A549 (cell line): ENCODE results near the gene CAMKK2.

ENCODE experiments used
- EP300 ChIP-seq, 2 experiments: fragments of >200 bp; sonication (Bioruptor Twin); formaldehyde crosslinking; IDR thresholded peaks; 2 replicates in 1 of 2; 3 replicates in 1 of 2; pipeline ENCODE4 v1.6.1; 2016 to 2017
- ESRRA ChIP-seq: fragments of 150-350 bp; IDR thresholded peaks from 2 replicates; pipeline ENCODE4 v1.6.1; 2014; ENCODE audit warnings: mild to moderate bottlenecking, low read length, borderline replicate concordance
- MYC ChIP-seq: IDR thresholded peaks from 2 replicates; pipeline ENCODE4 v1.6.1; 2012; ENCODE audit warnings: mild to moderate bottlenecking, inconsistent platforms, low read length, improper control_type of control experiment, borderline replicate concordance
- PHF8 ChIP-seq: fragments of 200-600 bp; sonication (generic); IDR thresholded peaks from 2 replicates; pipeline ENCODE4 v1.6.1; 2016; ENCODE audit warnings: low read depth, mild to moderate bottlenecking, antibody characterized with exemption, moderate library complexity, borderline replicate concordance
- POLR2A ChIP-seq: IDR thresholded peaks from 2 replicates; pipeline ENCODE4 v1.6.1; 2012; ENCODE audit warnings: mild to moderate bottlenecking, low read length
- RNF2 ChIP-seq: fragments of 200-600 bp; sonication (generic); IDR thresholded peaks from 2 replicates; pipeline ENCODE4 v1.6.1; 2016; ENCODE audit warnings: low read depth, mild to moderate bottlenecking, antibody characterized with exemption, moderate library complexity, borderline replicate concordance
- SMC3 ChIP-seq: fragments of >200 bp; sonication (Bioruptor Twin); formaldehyde crosslinking; IDR thresholded peaks from 3 replicates; pipeline ENCODE4 v1.6.1; 2018; ENCODE audit warnings: inconsistent platforms
- TF ChIP-seq, protein P1 (sequence below): fragments of >200 bp; sonication (Bioruptor Twin); formaldehyde crosslinking; IDR thresholded peaks from 3 replicates; pipeline ENCODE4 v1.5.1; 2016
- TF ChIP-seq, protein P2 (sequence below): fragments of 450-650 bp; IDR thresholded peaks from 2 replicates; pipeline ENCODE4 v1.6.1; 2014; ENCODE audit warnings: antibody characterized with exemption

DNA sequence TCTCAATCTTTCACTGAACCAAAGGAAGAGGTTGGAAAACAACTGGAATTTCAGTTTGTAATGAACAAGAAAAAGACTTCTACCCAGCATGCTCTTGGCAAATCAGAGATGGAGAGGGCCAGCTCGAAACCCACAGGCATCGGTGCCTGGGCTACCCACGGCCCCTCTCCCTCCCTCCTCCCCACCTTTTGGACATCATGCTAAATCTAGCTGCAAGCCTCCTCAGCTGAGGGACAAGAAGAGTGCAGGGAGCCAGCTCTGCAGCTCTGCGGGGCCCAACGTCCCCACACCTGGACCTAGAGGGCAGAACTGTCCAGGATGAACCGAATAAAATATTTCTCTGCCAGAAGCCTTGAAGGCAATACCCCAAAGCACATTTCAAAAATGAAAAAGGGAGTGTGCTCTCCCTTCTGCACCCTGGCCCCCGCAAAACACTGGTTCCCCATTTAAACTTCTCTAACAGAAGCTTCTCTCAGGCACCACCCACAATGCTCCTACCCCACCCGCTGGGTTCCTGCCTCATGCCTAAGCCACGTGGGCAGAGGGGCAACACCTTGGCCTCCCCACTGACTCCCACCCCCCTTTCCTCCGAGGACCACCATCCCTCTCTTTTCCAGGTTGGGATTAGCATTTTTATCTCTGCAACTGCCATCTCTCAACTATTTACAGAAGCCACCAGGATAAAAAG lies 8.2 kb downstream of the CAMKK2 start:
- TF ChIP-seq, protein P1, sequence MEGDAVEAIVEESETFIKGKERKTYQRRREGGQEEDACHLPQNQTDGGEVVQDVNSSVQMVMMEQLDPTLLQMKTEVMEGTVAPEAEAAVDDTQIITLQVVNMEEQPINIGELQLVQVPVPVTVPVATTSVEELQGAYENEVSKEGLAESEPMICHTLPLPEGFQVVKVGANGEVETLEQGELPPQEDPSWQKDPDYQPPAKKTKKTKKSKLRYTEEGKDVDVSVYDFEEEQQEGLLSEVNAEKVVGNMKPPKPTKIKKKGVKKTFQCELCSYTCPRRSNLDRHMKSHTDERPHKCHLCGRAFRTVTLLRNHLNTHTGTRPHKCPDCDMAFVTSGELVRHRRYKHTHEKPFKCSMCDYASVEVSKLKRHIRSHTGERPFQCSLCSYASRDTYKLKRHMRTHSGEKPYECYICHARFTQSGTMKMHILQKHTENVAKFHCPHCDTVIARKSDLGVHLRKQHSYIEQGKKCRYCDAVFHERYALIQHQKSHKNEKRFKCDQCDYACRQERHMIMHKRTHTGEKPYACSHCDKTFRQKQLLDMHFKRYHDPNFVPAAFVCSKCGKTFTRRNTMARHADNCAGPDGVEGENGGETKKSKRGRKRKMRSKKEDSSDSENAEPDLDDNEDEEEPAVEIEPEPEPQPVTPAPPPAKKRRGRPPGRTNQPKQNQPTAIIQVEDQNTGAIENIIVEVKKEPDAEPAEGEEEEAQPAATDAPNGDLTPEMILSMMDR: no peak
- TF ChIP-seq SMC3: no peak
- TF ChIP-seq, protein P2, sequence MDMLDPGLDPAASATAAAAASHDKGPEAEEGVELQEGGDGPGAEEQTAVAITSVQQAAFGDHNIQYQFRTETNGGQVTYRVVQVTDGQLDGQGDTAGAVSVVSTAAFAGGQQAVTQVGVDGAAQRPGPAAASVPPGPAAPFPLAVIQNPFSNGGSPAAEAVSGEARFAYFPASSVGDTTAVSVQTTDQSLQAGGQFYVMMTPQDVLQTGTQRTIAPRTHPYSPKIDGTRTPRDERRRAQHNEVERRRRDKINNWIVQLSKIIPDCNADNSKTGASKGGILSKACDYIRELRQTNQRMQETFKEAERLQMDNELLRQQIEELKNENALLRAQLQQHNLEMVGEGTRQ: no peak
- TF ChIP-seq EP300 (IDR thresholded peaks at IDR 0.05): no peak
- no peak for TF ChIP-seq RNF2
- TF ChIP-seq PHF8: no peak
- no peak for TF ChIP-seq MYC
- TF ChIP-seq POLR2A: no peak
- no peak for TF ChIP-seq ESRRA
